Measurements from ENCODE around the gene NDUFB6. TPM values are rescaled to one million over a fixed set of nuclear protein-coding genes. Genes with fewer than 3 reads are reported as not detected.

Gene NDUFB6
- total and polyA plus RNA-seq, 9 of the 15 experiments (the other 6 are each of a cell fraction or from before 2014, with no cell fraction given): 26.5 to 88.1 (median 64.0) TPM

- TF ChIP-seq MITF (IDR thresholded peaks at IDR 0.05) (peak; percentile 64; the same call in 1 of the 2 replicates), PRMT5 (CRISPR knock-in tag; IDR thresholded peaks at IDR 0.05) (no peak), GABPB2 (CRISPR knock-in tag; conservative IDR thresholded peaks at IDR 0.05) (no peak), PKNOX1 (IDR thresholded peaks at IDR 0.05) (no peak; the same call in 1 of the 2 replicates), SREBF2 (CRISPR knock-in tag; IDR thresholded peaks at IDR 0.05) (no peak), CHD1 (IDR thresholded peaks at IDR 0.05; ENCODE audit: low read length) (peak; percentile 62), SMARCA5 (IDR thresholded peaks at IDR 0.05) (no peak), HNRNPLL (IDR thresholded peaks at IDR 0.05; ENCODE audit: low read depth, low read length, poor library complexity, severe bottlenecking) (no peak), HMGN3 (IDR thresholded peaks at IDR 0.05; ENCODE audit: borderline replicate concordance, extremely low read depth, insufficient read length, low read depth, low read length) (no peak), ZNF212 (CRISPR knock-in tag; IDR thresholded peaks at IDR 0.05) (no peak), USF2 (CRISPR knock-in tag; IDR thresholded peaks at IDR 0.05) (peak; percentile 79), ZNF3 (CRISPR knock-in tag; IDR thresholded peaks at IDR 0.05) (no peak), ZNF253 (CRISPR knock-in tag; conservative IDR thresholded peaks at IDR 0.05) (no peak), ZNF431 (CRISPR knock-in tag; IDR thresholded peaks at IDR 0.05) (no peak), PHF20 (IDR thresholded peaks at IDR 0.05; ENCODE audit: partially characterized antibody) (no peak), BCLAF1 (IDR thresholded peaks at IDR 0.05; ENCODE audit: borderline replicate concordance in 1 of 2, control insufficient read depth in 1 of 2, low read depth in 2 of 2, low read length in 1 of 2) (no peak), HMBOX1 (IDR thresholded peaks at IDR 0.05) (0 out of 2 replicates have a peak, but pooled peaks have one; percentile 25), RAD21 (CRISPR knock-in tag; conservative IDR thresholded peaks at IDR 0.05 in 1 of 2, IDR thresholded peaks at IDR 0.05 in 1 of 2) (peak; percentile 50 to 68), SMC3 (conservative IDR thresholded peaks at IDR 0.05; ENCODE audit: insufficient read depth, low read depth, low read length) (peak; percentile 51; the same call in 1 of the 2 replicates)
Observed at GRCh38 chr9:32571969-32572899, 725 bp downstream of the NDUFB6 start (continued).
